HCT116 (cell line): ENCODE data around the gene MICALL2. TPM values are rescaled to one million over a fixed set of nuclear protein-coding genes. Genes with fewer than 3 reads are reported as not detected.

ENCODE experiments used
- ATAC-seq: fragments of 200-7000 bp; cut with Tn5 transposase; 2 replicates; pipeline ENCODE4 v1.9.1; 2020; ENCODE audit warnings: mild to moderate bottlenecking, moderate library complexity
- BruUV-seq: library from RNA; stranded (reverse); fragments of 400-500 nt; replicated peaks from 2 replicates; lab custom pipeline; 2021; lab: Mats Ljungman, UMichigan
- CTCF ChIA-PET: fragments of 300-600 bp; sonication (Branson Sonifier 250); formaldehyde crosslinking; loops from one replicate; lab custom pipeline; 2021; ENCODE audit warnings: antibody characterized with exemption; lab: Charles Lee
- POLR2A ChIA-PET: fragments of 300-600, 350-600 bp; sonication (Branson Sonifier 250); formaldehyde crosslinking; loops from one replicate; lab custom pipeline; 2021; ENCODE audit warnings: antibody characterized with exemption; lab: Charles Lee
- RAD21 ChIA-PET, 2 experiments: fragments of 300-600 bp; sonication (Branson Sonifier 250); formaldehyde crosslinking; loops; one replicate each; lab custom pipeline; 2023; ENCODE audit warnings: low total read pairs in 2 of 2; ENCODE audit not compliant: uncharacterized antibody in 2 of 2, unreplicated experiment in 2 of 2, low non-redundant PET in 1 of 2; lab: Charles Lee
- DNase-seq: peaks from one replicate; pipeline ENCODE4 v3.0.0-alpha.2; 2010; ENCODE audit warnings: low read depth, low spot score
- H2AFZ ChIP-seq: fragments of 200-600 bp; shearing (Covaris generic), sonication (generic); 2 replicates; pipeline ENCODE4 v1.6.1; 2017; ENCODE audit warnings: low read depth, mixed run types, mixed read lengths, antibody characterized with exemption, low read length; ENCODE audit not compliant: poor library complexity, severe bottlenecking
- H3K27ac ChIP-seq: 2 replicates; pipeline ENCODE4 v1.5.1; 2012; ENCODE audit warnings: low read depth, low read length
- H3K27me3 ChIP-seq: fragments of 200-600 bp; sonication (generic); 2 replicates; pipeline ENCODE4 v1.6.1; 2016; ENCODE audit warnings: mixed run types, low read length, mixed read lengths; ENCODE audit not compliant: insufficient read depth
- H3K36me3 ChIP-seq, 2 experiments: fragments of 200-500 bp in 1 of 2; fragments of 200-600 bp in 1 of 2; sonication (Bioruptor generic) in 1 of 2; sonication (generic) in 1 of 2; 2 replicates each; pipeline versions ENCODE4 v1.5.1 to v1.6.1; 2014 to 2016; ENCODE audit warnings: low read length in 2 of 2, inconsistent platforms in 1 of 2, mixed read lengths in 1 of 2, mixed run types in 1 of 2; ENCODE audit not compliant: insufficient read depth in 2 of 2, control insufficient read depth in 1 of 2
- H3K4me1 ChIP-seq, 2 experiments: fragments of 200-600 bp in 1 of 2; sonication (generic) in 1 of 2; 2 replicates each; pipeline versions ENCODE4 v1.5.1 to v1.6.1; 2012 to 2017; ENCODE audit warnings: low read length in 2 of 2, inconsistent platforms in 1 of 2, mild to moderate bottlenecking in 1 of 2, mixed read lengths in 1 of 2, mixed run types in 1 of 2, moderate library complexity in 1 of 2; ENCODE audit not compliant: insufficient read depth in 2 of 2, control insufficient read depth in 1 of 2
- H3K4me2 ChIP-seq: fragments of 200-600 bp; sonication (generic); 2 replicates; pipeline ENCODE4 v1.6.1; 2017; ENCODE audit warnings: mixed run types, low read length, mixed read lengths
- H3K4me3 ChIP-seq, 2 experiments: fragments of 200-600 bp in 1 of 2; sonication (generic) in 1 of 2; replicated peaks in 1 of 2; 2 replicates each; pipeline ENCODE4 v1.5.1; 2011 to 2016; ENCODE audit warnings: low read length in 2 of 2, control low read depth in 1 of 2, low read depth in 1 of 2, mild to moderate bottlenecking in 1 of 2, mixed read lengths in 1 of 2, mixed run types in 1 of 2
- H3K79me2 ChIP-seq: fragments of 200-600 bp; sonication (generic); 2 replicates; pipeline ENCODE4 v1.6.1; 2017; ENCODE audit warnings: mild to moderate bottlenecking, mixed run types, low read length, moderate library complexity, mixed read lengths; ENCODE audit not compliant: insufficient read depth
- H3K9ac ChIP-seq: fragments of 200-600 bp; sonication (generic); 2 replicates; pipeline ENCODE4 v1.6.1; 2016; ENCODE audit warnings: low read length, mixed read lengths
- H3K9me2 ChIP-seq: fragments of 200-600 bp; sonication (generic), shearing (Covaris generic); 2 replicates; pipeline ENCODE4 v1.6.1; 2017; ENCODE audit warnings: mixed run types, mild to moderate bottlenecking, moderate library complexity; ENCODE audit not compliant: insufficient read depth
- H3K9me3 ChIP-seq, 2 experiments: fragments of 200-500 bp in 1 of 2; fragments of 200-600 bp in 1 of 2; sonication (Bioruptor generic) in 1 of 2; sonication (generic) in 1 of 2; 2 replicates each; pipeline ENCODE4 v1.6.1; 2014 to 2017; ENCODE audit warnings: low read length in 2 of 2, mixed read lengths in 2 of 2, inconsistent platforms in 1 of 2, low read depth in 1 of 2, mild to moderate bottlenecking in 1 of 2, mixed run types in 1 of 2, moderate library complexity in 1 of 2; ENCODE audit not compliant: control insufficient read depth in 1 of 2, insufficient read depth in 1 of 2
- H4K20me1 ChIP-seq: fragments of 200-600 bp; sonication (generic), shearing (Covaris generic); 2 replicates; pipeline ENCODE4 v1.6.1; 2017; ENCODE audit warnings: mixed run types, mild to moderate bottlenecking, moderate library complexity; ENCODE audit not compliant: insufficient read depth
- CBX3 ChIP-seq: IDR thresholded peaks from 2 replicates; pipeline ENCODE4 v1.6.1; 2012; ENCODE audit warnings: low read depth
- CTCF ChIP-seq, 3 experiments: fragments of 200-600 bp in 1 of 3; sonication (generic) in 1 of 3; IDR thresholded peaks in 2 of 3; conservative IDR thresholded peaks in 1 of 3; 2 replicates each; pipeline ENCODE4 v1.5.1; 2012 to 2017; ENCODE audit warnings: low read depth in 2 of 3, low read length in 2 of 3, antibody characterized with exemption in 1 of 3, borderline replicate concordance in 1 of 3, control low read depth in 1 of 3, mild to moderate bottlenecking in 1 of 3, mixed read lengths in 1 of 3, mixed run types in 1 of 3, moderate library complexity in 1 of 3; ENCODE audit not compliant: insufficient read depth in 1 of 3
- EGR1 ChIP-seq: IDR thresholded peaks from 2 replicates; pipeline ENCODE4 v1.6.1; 2012; ENCODE audit warnings: low read depth
- ELF1 ChIP-seq: IDR thresholded peaks from 2 replicates; pipeline ENCODE4 v1.6.1; 2012; ENCODE audit warnings: low read depth, borderline replicate concordance
- EZH2 ChIP-seq: fragments of 200-600 bp; sonication (generic); IDR thresholded peaks from 2 replicates; pipeline ENCODE4 v1.6.1; 2017; ENCODE audit warnings: antibody characterized with exemption, mixed run types
- EZH2phosphoT487 ChIP-seq: fragments of 200-600 bp; IDR thresholded peaks from 2 replicates; pipeline ENCODE4 v1.6.1; 2018; ENCODE audit warnings: antibody characterized with exemption, borderline replicate concordance
- FOSL1 ChIP-seq: IDR thresholded peaks from 2 replicates; pipeline ENCODE4 v1.6.1; 2012; ENCODE audit warnings: low read depth
- JUND ChIP-seq: IDR thresholded peaks from 2 replicates; pipeline ENCODE4 v1.6.1; 2012
- POLR2A ChIP-seq: IDR thresholded peaks from 2 replicates; pipeline ENCODE4 v1.7.0; 2011; ENCODE audit warnings: borderline replicate concordance; ENCODE audit not compliant: insufficient read depth, insufficient read length; ENCODE audit errors: extremely low read depth
- POLR2AphosphoS5 ChIP-seq: IDR thresholded peaks from 2 replicates; pipeline ENCODE4 v1.6.1; 2011; ENCODE audit warnings: mild to moderate bottlenecking, low read depth, low read length, moderate library complexity
- REST ChIP-seq: IDR thresholded peaks from 2 replicates; pipeline ENCODE4 v1.6.1; 2012; ENCODE audit warnings: low read depth
- SIN3A ChIP-seq: IDR thresholded peaks from 2 replicates; pipeline ENCODE4 v1.6.1; 2012; ENCODE audit warnings: low read depth
- SP1 ChIP-seq: IDR thresholded peaks from 2 replicates; pipeline ENCODE4 v1.6.1; 2012; ENCODE audit warnings: low read depth
- SRF ChIP-seq: IDR thresholded peaks from 2 replicates; pipeline ENCODE4 v1.6.1; 2012; ENCODE audit warnings: low read depth
- YY1 ChIP-seq: IDR thresholded peaks from 2 replicates; pipeline ENCODE4 v1.6.1; 2011; ENCODE audit warnings: low read length, low read depth, moderate library complexity, mild to moderate bottlenecking; ENCODE audit not compliant: insufficient replicate concordance; ENCODE audit errors: extremely low read depth
- ZFX ChIP-seq: fragments of 450-650 bp; IDR thresholded peaks from 2 replicates; pipeline ENCODE4 v1.6.1; 2017
- ZNF274 ChIP-seq: fragments of 200-500 bp; sonication (Bioruptor generic); IDR thresholded peaks from 2 replicates; pipeline ENCODE4 v1.6.1; 2014; ENCODE audit warnings: mild to moderate bottlenecking, low read depth, low read length, inconsistent platforms
- intact Hi-C: fragments of 100-400 bp; cut with micrococcal nuclease; formaldehyde crosslinking; loops from 2 replicates; pipeline ENCODE4 v1.10.0; 2022
- total RNA-seq: library from RNA; stranded (reverse); gene quantifications from one replicate; pipeline ENCODE4 v1.2.1, GENCODE V29; 2021; ENCODE audit not compliant: unreplicated experiment
- TF ChIP-seq, protein P1 (sequence below): IDR thresholded peaks from 2 replicates; pipeline ENCODE4 v1.6.1; 2011; ENCODE audit warnings: mild to moderate bottlenecking, low read length, moderate library complexity; ENCODE audit not compliant: insufficient replicate concordance; ENCODE audit errors: extremely low read depth

MICALL2 gene
- total RNA-seq, 1 experiment from 2014 or later, result 60.7 TPM

GRCh38 chr7:1459512-1459892 lies 232 bp upstream of the MICALL2 start:
- H3K27me3 ChIP-seq, result no peaks in the 10 kb centered on the region
- H3K27ac ChIP-seq, result no peak overlapping the region
- H3K9ac ChIP-seq, result peak overlapping the region; percentile 91
- H4K20me1 ChIP-seq, result no peaks in the 10 kb centered on the region
- no peaks in the 10 kb centered on the region for H3K9me2 ChIP-seq
- no peaks in the 10 kb centered on the region for H3K36me3 ChIP-seq
- intact Hi-C loops, result no loop called here
- DNase-seq (peak; percentile 95), ATAC-seq (peak; percentile 86)
- H3K79me2 ChIP-seq, result peaks cover 46% of the 10 kb centered on the region
- BruUV-seq, result no TSS peak
- ChIA-PET CTCF (no interaction called here), POLR2A (no interaction called here), RAD21 (no interaction called here)
- H3K4me2 ChIP-seq, result peak overlapping the region; percentile 95
- H3K4me3 ChIP-seq, result peak overlapping the region; percentile 89
- peaks cover 71 to 88% of the 10 kb centered on the region in 2 experiments for H3K4me1 ChIP-seq
- no peak overlapping the region for H2AFZ ChIP-seq
- no peaks in the 10 kb centered on the region for H3K9me3 ChIP-seq
- TF ChIP-seq SRF (no peak), FOSL1 (no peak), ZFX (no peak), SP1 (no peak), EGR1 (no peak), ELF1 (no peak), JUND (no peak), POLR2A (no peak), CBX3 (no peak), YY1 (no peak), EZH2phosphoT487 (no peak), CTCF (IDR thresholded peaks at IDR 0.05 in 2 of 3, conservative IDR thresholded peaks at IDR 0.05 in 1 of 3; ENCODE audit: borderline replicate concordance in 1 of 3, insufficient read depth in 1 of 3, low read depth in 2 of 3, low read length in 2 of 3) (no peak), ZNF274 (no peak), EZH2 (no peak), POLR2AphosphoS5 (no peak), SIN3A (no peak), REST (no peak)
- TF ChIP-seq, protein P1, sequence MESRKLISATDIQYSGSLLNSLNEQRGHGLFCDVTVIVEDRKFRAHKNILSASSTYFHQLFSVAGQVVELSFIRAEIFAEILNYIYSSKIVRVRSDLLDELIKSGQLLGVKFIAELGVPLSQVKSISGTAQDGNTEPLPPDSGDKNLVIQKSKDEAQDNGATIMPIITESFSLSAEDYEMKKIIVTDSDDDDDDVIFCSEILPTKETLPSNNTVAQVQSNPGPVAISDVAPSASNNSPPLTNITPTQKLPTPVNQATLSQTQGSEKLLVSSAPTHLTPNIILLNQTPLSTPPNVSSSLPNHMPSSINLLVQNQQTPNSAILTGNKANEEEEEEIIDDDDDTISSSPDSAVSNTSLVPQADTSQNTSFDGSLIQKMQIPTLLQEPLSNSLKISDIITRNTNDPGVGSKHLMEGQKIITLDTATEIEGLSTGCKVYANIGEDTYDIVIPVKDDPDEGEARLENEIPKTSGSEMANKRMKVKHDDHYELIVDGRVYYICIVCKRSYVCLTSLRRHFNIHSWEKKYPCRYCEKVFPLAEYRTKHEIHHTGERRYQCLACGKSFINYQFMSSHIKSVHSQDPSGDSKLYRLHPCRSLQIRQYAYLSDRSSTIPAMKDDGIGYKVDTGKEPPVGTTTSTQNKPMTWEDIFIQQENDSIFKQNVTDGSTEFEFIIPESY, result no peak
